GM12864 (cell line): ENCODE data around the gene DENND1A.
"Not testable (repeated sequence)": the region's sequence is repeated elsewhere in the genome, so short reads cannot be mapped to it uniquely, and the experiment has no call there.

Source experiments
- DNase-seq: peaks from one replicate; pipeline ENCODE4 v3.0.0-alpha.2; 2011; ENCODE audit warnings: low read depth
- H3K4me3 ChIP-seq: 2 replicates; pipeline ENCODE4 v1.5.1; 2011; ENCODE audit warnings: mild to moderate bottlenecking, low read depth, low read length, control low read depth
- TF ChIP-seq, protein P1 (sequence below): IDR thresholded peaks from 2 replicates; pipeline ENCODE4 v1.5.1; 2011; ENCODE audit warnings: low read depth, mild to moderate bottlenecking, moderate library complexity, low read length, control low read depth, inconsistent platforms; ENCODE audit errors: missing control alignments

DENND1A gene

DNA sequence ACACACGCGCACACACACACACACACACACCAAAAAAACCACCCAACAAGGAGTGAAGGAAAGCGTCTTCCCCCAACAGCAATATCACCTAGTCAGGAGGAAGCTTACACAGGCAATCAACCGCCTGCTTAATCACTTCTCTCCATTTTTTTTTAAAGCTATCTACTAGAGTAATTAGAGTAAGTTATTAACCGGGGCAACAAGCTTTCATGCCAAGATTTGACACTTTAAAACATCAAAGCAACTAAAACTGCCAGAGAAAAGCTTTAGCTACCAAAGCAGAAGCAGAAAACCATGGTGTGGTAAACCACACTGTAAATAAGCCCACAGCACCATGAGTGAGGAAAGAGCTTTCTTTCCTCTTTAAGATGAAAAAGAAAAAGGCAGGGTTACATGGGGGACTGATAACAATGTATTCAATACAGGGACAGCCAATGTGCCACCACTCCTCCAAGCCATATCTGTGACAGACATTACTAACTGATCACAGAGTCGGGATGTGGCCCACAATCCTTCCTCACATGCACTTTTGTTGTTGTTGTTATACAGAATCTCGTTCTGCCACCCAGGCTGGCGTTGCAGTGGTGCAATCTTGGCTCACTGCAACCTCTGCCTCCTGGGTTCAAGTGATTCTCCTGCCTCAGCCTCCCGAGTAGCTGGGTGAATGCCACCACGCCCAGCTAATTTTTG lies 291.8 kb downstream of the DENND1A start:
- no peak overlapping the region for H3K4me3 ChIP-seq
- DNase-seq = no peak
- TF ChIP-seq, protein P1, sequence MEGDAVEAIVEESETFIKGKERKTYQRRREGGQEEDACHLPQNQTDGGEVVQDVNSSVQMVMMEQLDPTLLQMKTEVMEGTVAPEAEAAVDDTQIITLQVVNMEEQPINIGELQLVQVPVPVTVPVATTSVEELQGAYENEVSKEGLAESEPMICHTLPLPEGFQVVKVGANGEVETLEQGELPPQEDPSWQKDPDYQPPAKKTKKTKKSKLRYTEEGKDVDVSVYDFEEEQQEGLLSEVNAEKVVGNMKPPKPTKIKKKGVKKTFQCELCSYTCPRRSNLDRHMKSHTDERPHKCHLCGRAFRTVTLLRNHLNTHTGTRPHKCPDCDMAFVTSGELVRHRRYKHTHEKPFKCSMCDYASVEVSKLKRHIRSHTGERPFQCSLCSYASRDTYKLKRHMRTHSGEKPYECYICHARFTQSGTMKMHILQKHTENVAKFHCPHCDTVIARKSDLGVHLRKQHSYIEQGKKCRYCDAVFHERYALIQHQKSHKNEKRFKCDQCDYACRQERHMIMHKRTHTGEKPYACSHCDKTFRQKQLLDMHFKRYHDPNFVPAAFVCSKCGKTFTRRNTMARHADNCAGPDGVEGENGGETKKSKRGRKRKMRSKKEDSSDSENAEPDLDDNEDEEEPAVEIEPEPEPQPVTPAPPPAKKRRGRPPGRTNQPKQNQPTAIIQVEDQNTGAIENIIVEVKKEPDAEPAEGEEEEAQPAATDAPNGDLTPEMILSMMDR = no peak

DNA sequence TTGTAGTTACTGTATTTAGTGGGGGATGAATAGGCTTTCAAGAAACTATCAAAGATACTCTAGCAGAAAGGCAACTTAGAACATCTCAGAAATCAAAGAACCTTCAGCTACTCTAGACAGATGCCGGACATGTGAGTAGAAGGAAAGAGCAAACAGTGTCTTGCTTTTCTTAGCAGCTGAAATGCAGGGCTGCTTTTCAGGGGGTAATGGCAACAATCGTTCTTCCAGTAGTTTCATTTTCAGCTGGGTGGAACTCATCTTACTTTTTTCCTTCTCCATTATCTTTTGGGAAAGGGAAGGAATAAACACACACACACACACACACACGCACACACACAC lies 292.4 kb downstream of the DENND1A start:
- no peak for DNase-seq
- H3K4me3 ChIP-seq = no peak overlapping the region
- TF ChIP-seq, protein P1 = no peak

DNA sequence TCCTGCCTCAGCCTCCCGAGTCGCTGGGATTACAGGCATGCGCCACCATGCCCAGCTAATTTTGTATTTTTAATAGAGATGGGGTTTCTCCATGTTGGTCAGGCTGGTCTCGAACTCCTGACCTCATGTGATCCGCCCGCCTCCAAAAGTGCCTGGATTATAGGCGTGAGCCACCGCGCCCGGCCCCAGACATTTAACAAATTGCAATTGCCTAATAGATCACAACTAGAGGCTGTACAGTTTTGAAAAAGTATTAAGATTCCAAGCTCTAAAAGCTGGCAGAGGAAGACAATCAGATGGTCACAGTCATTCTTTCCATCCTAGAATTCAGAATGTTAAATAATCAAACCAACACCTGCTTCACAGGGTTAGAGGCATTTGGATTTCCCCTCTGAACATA lies 293.1 kb downstream of the DENND1A start:
- not testable (repeated sequence) for H3K4me3 ChIP-seq, DNase-seq

DNA sequence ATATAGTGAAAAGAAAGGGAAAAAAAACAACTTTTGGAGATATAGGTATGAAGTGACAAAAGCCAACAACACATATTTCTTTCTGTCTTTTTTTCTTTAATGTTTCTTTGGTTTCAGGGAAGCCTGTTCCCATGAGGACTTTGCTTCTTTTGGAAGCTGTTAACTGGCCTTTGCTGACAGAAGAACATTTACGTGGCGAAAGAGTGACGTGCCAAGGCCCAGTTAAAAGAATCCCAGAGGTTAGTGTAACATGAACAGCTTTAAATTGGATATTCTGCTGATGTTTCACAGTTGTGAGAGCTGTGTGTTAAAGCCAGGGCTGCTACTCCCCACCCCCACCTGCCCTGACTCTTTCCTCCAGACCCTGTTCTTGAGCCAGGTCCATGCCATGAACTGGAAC lies 298.1 kb downstream of the DENND1A start:
- H3K4me3 ChIP-seq = no peak overlapping the region
- TF ChIP-seq, protein P1 = no peak
- DNase-seq = no peak

DNA sequence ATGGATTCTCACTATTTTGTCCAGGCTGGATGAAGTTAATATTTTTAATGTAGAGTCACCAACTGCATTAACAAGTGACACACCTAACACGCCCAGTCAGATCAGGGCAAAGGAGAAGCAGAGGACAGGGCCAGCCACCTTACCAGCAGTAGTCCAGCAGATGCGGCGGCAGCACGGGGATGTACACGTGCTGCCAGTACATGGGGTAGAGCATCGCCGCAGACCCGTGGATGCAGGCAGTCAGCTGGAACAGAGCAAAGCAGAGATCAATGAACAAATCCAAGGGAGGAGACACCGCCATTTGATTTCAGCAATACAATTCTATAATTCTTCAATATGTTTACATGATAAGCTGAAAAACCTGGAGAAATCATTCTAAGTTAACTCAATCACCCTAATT lies 299.7 kb downstream of the DENND1A start:
- DNase-seq = no peak
- no peak overlapping the region for H3K4me3 ChIP-seq
- TF ChIP-seq, protein P1 = no peak

DNA sequence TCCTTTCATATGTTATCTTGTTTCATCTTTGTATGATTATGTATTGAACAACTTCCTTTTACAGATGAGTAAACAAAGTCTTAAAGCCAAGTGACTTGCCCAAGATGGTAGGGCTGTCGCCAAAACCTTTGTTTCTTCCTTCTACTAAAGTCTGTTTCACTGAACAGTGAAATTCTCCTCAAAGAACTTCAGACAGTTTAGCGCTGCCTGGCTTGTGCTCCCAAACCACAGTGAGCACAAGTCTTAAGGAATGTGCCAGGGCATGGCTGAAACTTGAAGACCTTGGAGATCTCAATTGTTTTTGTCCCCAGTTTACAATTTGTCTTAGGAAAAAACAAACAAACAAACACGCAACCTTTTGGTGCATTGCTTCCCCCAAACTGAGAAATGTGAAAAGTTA lies 300.4 kb downstream of the DENND1A start:
- DNase-seq = no peak
- TF ChIP-seq, protein P1 = no peak
- H3K4me3 ChIP-seq = no peak overlapping the region

DNA sequence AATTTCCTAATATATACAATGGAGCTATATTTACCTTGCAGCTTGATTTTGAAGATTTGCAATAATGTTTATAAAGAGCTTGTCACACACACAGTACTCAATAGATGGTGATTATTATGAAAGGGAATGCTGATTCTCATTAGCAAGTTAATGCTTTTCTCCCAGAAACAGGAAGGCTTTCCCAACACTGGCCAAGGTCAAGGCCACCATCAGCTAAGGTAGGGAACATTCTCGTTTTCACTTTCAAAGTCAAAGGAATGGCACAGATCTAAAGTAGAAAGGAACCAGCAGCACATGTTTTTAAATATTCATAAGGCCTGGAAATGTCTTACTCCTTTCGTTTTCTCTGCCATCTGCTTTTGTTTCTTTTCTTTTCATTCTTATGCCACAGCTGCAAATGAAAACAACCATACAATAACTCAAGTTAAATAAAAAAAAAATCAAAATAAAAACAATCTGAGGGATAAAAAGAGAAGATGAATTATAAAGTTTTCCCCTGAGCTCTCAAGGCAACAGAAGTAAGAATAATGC lies 307.1 kb downstream of the DENND1A start:
- no peak for DNase-seq
- no peak overlapping the region for H3K4me3 ChIP-seq
- TF ChIP-seq, protein P1 = no peak

DNA sequence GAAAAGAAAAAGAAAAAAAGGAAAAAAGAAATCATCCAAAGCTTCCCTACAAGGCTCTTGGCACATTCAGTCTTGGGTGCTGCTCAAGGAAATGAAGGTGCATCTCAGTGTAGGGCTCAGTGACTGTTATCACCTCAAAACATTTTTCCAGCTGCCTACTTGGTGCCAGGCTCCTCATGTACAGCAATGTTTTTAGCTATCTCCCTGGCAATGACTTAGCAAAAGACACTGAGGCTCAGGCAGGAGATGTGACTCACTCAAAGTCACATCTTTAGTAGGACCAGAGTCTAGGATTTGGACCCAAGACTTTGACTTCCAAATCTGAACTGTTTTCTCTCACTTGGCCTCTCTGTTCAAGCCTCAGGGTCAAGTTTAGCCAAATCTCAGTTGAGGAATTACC lies 309.7 kb downstream of the DENND1A start:
- H3K4me3 ChIP-seq = no peak overlapping the region
- TF ChIP-seq, protein P1 = no peak
- DNase-seq = no peak
